GM12873 (cell line): ENCODE results near the gene NCAM1.

ENCODE experiments used
- CTCF ChIP-seq: IDR thresholded peaks from 2 replicates; pipeline ENCODE4 v1.5.1; 2012; ENCODE audit warnings: low read depth, mild to moderate bottlenecking, moderate library complexity, low read length, control low read depth; ENCODE audit not compliant: insufficient read depth; ENCODE audit errors: missing control alignments

NCAM1 gene

GRCh38 chr11:112993808-112994207, 32.6 kb downstream of the NCAM1 start:
- no peak for TF ChIP-seq CTCF

GRCh38 chr11:112995423-112996090, 34.3 kb downstream of the NCAM1 start:
- TF ChIP-seq CTCF, result no peak

GRCh38 chr11:112996994-112997393, 35.8 kb downstream of the NCAM1 start:
- no peak for TF ChIP-seq CTCF

- no peak for TF ChIP-seq CTCF
Observed at GRCh38 chr11:112997857-112998466, 36.7 kb downstream of the NCAM1 start.

GRCh38 chr11:112999520-112999919, 38.3 kb downstream of the NCAM1 start:
- TF ChIP-seq CTCF, result no peak

- TF ChIP-seq CTCF, result no peak
Observed at GRCh38 chr11:113001709-113002108, 40.5 kb downstream of the NCAM1 start.

GRCh38 chr11:113006896-113007445, 45.8 kb downstream of the NCAM1 start:
- no peak for TF ChIP-seq CTCF
